Transverse colon (tissue), 4 donors: ENCODE results near the gene SORL1. TPM values are rescaled to one million over a fixed set of nuclear protein-coding genes. Genes with fewer than 3 reads are reported as not detected.

Source experiments
- DNase-seq: peaks from one replicate; pipeline ENCODE4 v3.0.0-alpha.2; 2019
- H3K27ac ChIP-seq, 4 donors: fragments of 200-600 bp; sonication (generic); 2 replicates each; pipeline ENCODE4 v1.5.1; 2016 to 2018; ENCODE audit warnings: inconsistent platforms in 4 of 4
- H3K27me3 ChIP-seq: fragments of 200-600 bp; sonication (generic); 2 replicates; pipeline ENCODE4 v1.5.1; 2017; ENCODE audit warnings: inconsistent platforms
- H3K36me3 ChIP-seq, 4 donors: fragments of 200-600 bp; sonication (generic); 2 replicates each; pipeline ENCODE4 v1.5.1; 2017 to 2019; ENCODE audit warnings: inconsistent platforms in 4 of 4
- H3K4me1 ChIP-seq, 4 donors: fragments of 200-600 bp; sonication (generic); 2 replicates each; pipeline ENCODE4 v1.5.1; 2017 to 2020; ENCODE audit warnings: inconsistent platforms in 4 of 4
- H3K4me3 ChIP-seq, 4 donors: fragments of 200-600 bp; sonication (generic); 1 replicate in 1 of 4; 2 replicates in 3 of 4; pipeline versions ENCODE4 v1.5.1 to v1.6.1; 2017 to 2019; ENCODE audit warnings: inconsistent platforms in 4 of 4
- H3K9me3 ChIP-seq, 2 donors: fragments of 200-600 bp; sonication (generic); 2 replicates each; pipeline ENCODE4 v1.5.1; 2017 to 2019; ENCODE audit warnings: inconsistent platforms in 2 of 2
- EP300 ChIP-seq: sonication (generic); formaldehyde crosslinking; IDR thresholded peaks from one replicate; pipeline ENCODE4 v1.6.1; 2017; ENCODE audit warnings: antibody characterized with exemption, low read depth
- POLR2A ChIP-seq: fragments of 450-650 bp; IDR thresholded peaks from one replicate; pipeline ENCODE4 v1.6.1; 2016; ENCODE audit warnings: antibody characterized with exemption, mild to moderate bottlenecking, moderate library complexity
- POLR2AphosphoS5 ChIP-seq, 3 donors: sonication (generic); formaldehyde crosslinking; IDR thresholded peaks; one replicate each; pipeline ENCODE4 v1.6.1; 2016; ENCODE audit warnings: antibody characterized with exemption in 3 of 3
- WGBS, 2 donors: methylation state at CpG; one replicate each; pipeline ENCODE4 v1.1.5; 2018; ENCODE audit warnings: low coverage in 1 of 2; 5-methylcytosine and 5-hydroxymethylcytosine counted together
- in situ Hi-C, 4 donors: fragments of 200-750 bp; cut with MboI; loops; one replicate each; pipeline versions ENCODE4 v1.15.0 to v1.15.1; 2017; ENCODE audit warnings: low sequenced_read_pairs in 3 of 4, low pct_ligation_motif_present in 1 of 4, low pct_unique_long_range_greater_than_20kb in 1 of 4
- intact Hi-C: fragments of 100-400 bp; cut with DNase I; formaldehyde crosslinking; loops from one replicate; pipeline ENCODE4 v1.15.1; 2023; ENCODE audit warnings: low total_unique reads
- total RNA-seq, 4 donors: library from RNA; depleted of rRNA; stranded (reverse); fragments of >200 nt; gene quantifications; one replicate each; pipeline ENCODE4 v1.1.0, GENCODE V29; 2016
- TF ChIP-seq, protein P1 (sequence below), 5 experiments: fragments of 200-600 bp in 3 of 5; fragments of 450-650 bp in 2 of 5; sonication (generic) in 3 of 5; IDR thresholded peaks; 1 replicate in 2 of 5; 2 replicates in 3 of 5; pipeline ENCODE4 v1.5.1; 2016 to 2017; ENCODE audit warnings: antibody characterized with exemption in 5 of 5, inconsistent platforms in 3 of 5, mild to moderate bottlenecking in 2 of 5, moderate library complexity in 1 of 5

SORL1 gene
- total RNA-seq, 4 donors from 2014 or later, result 81.6 to 338 (median 129) TPM

DNA sequence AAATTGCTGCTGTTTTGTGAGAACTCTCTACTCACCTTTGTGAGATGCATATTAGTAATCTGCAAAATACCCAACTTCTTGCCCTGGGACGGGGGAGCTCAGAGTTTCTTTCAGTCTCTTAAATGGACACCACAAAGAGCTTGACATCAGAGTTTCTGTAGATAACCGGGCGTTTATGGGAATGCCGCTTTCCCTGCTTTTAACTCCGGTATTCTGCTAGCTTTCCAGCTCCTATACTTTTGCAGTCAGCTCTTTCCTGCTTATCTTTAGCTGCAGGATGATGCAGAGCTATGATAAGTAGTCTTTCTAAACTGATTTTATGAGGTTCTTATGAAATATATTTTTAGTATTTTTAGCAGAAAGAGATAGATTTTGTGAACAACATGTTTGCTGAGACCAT is 155.2 kb downstream of the SORL1 start:
- in situ Hi-C loops, result no loop called here

DNA sequence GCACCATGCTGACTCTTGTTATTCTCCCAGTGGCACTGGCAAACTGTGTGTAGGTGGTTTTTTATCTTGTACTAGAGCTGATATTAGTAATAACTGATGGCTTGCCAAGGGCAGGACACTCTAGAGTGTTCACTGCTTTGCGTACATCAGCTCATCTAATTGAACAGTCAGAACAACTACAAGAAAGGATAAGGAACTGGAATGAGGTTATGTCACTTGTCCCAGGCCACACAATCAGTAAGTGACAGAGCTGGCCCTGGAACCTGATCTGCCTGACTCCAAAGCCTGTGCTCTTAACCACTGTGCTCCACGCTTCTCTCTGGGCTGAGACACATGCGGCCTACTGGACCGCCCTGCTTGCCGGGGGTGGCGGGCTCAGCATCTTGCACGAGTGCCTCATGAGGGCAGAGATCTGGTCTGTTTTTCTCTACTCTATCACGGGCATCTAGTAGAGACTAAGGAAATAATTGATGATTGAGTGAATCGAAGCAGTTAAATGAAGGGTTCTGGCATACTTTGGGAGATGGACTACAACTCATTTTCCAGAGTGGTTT is 156.5 kb downstream of the SORL1 start:
- DNase-seq, result no peak
- intact Hi-C loops, result no loop called here
- peaks cover 0 to 59% (median 19%) of the 10 kb centered on the region in 4 donors for H3K36me3 ChIP-seq
- H3K9me3 ChIP-seq, result no peaks in the 10 kb centered on the region
- TF ChIP-seq, protein P1, sequence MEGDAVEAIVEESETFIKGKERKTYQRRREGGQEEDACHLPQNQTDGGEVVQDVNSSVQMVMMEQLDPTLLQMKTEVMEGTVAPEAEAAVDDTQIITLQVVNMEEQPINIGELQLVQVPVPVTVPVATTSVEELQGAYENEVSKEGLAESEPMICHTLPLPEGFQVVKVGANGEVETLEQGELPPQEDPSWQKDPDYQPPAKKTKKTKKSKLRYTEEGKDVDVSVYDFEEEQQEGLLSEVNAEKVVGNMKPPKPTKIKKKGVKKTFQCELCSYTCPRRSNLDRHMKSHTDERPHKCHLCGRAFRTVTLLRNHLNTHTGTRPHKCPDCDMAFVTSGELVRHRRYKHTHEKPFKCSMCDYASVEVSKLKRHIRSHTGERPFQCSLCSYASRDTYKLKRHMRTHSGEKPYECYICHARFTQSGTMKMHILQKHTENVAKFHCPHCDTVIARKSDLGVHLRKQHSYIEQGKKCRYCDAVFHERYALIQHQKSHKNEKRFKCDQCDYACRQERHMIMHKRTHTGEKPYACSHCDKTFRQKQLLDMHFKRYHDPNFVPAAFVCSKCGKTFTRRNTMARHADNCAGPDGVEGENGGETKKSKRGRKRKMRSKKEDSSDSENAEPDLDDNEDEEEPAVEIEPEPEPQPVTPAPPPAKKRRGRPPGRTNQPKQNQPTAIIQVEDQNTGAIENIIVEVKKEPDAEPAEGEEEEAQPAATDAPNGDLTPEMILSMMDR (IDR thresholded peaks at IDR 0.05), result no peak
- TF ChIP-seq EP300, result no peak
- no peak for TF ChIP-seq POLR2A
- TF ChIP-seq POLR2AphosphoS5 (IDR thresholded peaks at IDR 0.05), result no peak
- WGBS, 2 donors, result 91 to 94% methylated on average over 6 to 9 of the region's 9 CpGs
- H3K27ac ChIP-seq, result no peak overlapping the region
- in situ Hi-C loops, result no loop called here
- H3K4me3 ChIP-seq, result no peak overlapping the region
- H3K27me3 ChIP-seq, result no peaks in the 10 kb centered on the region
- H3K4me1 ChIP-seq, result no peaks in the 10 kb centered on the region

More for the DNA sequence above, 155.2 kb downstream of the SORL1 start:
- H3K9me3 ChIP-seq, result no peaks in the 10 kb centered on the region
- no peak overlapping the region for H3K4me3 ChIP-seq
- H3K27ac ChIP-seq, result no peak overlapping the region
- DNase-seq, result no peak
- H3K4me1 ChIP-seq, result no peaks in the 10 kb centered on the region
- H3K27me3 ChIP-seq, result no peaks in the 10 kb centered on the region
- H3K36me3 ChIP-seq, result peaks cover 0 to 59% (median 19%) of the 10 kb centered on the region in 4 donors
- TF ChIP-seq POLR2AphosphoS5 (IDR thresholded peaks at IDR 0.05), result no peak
- no peak for TF ChIP-seq POLR2A
- TF ChIP-seq, protein P1 (IDR thresholded peaks at IDR 0.05), result no peak
- no peak for TF ChIP-seq EP300
- intact Hi-C loops, result no loop called here
- WGBS, 2 donors, result 90 to 91% methylated on average over 4 to 5 of the region's 5 CpGs

DNA sequence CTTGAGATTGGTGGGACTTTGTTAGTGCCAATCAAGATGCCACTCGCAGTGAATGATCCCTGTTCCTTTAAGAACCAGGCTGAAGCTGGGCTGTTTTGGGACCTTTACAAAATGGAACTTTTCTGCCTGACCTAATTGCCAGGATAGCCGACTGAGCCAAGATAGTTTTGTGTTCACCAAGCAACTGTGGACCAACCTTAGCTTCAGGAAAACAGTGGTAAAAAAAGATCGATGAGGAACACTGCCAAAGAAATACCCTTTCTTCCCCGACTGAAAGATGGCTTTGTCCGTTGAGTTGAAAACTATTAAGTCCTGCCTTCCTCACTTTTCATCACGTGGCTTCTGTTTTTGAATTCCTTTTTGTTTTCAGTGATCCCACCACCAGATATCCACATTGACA is 158.6 kb downstream of the SORL1 start:
- in situ Hi-C loops (no loop called here), intact Hi-C loops (no loop called here)
- H3K27me3 ChIP-seq, result no peaks in the 10 kb centered on the region
- peaks cover 0 to 55% (median 19%) of the 10 kb centered on the region in 4 donors for H3K36me3 ChIP-seq
- DNase-seq, result no peak
- no peaks in the 10 kb centered on the region for H3K9me3 ChIP-seq
- no peaks in the 10 kb centered on the region for H3K4me1 ChIP-seq
- no peak overlapping the region for H3K27ac ChIP-seq
- TF ChIP-seq EP300, result no peak
- no peak for TF ChIP-seq POLR2AphosphoS5 (IDR thresholded peaks at IDR 0.05)
- TF ChIP-seq, protein P1 (IDR thresholded peaks at IDR 0.05), result no peak
- TF ChIP-seq POLR2A, result no peak
- 84 to 90% methylated on average over 6 of the region's 6 CpGs for WGBS, 2 donors
- no peak overlapping the region for H3K4me3 ChIP-seq

DNA sequence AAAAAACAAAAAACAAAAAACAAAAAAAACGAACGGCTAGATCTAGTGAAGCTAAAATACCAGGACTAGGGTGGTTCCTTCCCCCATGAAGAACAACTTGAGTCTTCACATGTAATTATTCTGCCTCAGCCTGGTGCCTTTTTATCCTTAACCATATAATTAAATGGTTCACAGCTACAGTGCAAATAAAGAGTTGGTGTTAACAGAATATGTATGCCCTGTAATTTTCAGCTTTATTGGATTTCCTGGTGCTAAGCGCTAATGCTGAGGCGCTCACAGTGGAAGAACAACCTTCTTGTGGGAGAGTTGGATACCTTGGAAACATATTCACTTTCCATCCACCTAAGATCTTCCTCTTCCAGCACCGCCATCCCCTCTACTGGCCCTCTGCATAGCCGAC is 159.1 kb downstream of the SORL1 start:
- intact Hi-C loops (no loop called here), in situ Hi-C loops (no loop called here)
- TF ChIP-seq EP300 (no peak), POLR2A (no peak), POLR2AphosphoS5 (IDR thresholded peaks at IDR 0.05) (no peak)
- TF ChIP-seq, protein P1 (IDR thresholded peaks at IDR 0.05), result no peak
- DNase-seq, result no peak
- no peaks in the 10 kb centered on the region for H3K9me3 ChIP-seq
- H3K4me3 ChIP-seq, result no peak overlapping the region
- H3K27ac ChIP-seq, result no peak overlapping the region
- H3K36me3 ChIP-seq, result peaks cover 0 to 56% (median 19%) of the 10 kb centered on the region in 4 donors
- 91 to 92% methylated on average over 5 to 6 of the region's 6 CpGs for WGBS, 2 donors
- no peaks in the 10 kb centered on the region for H3K4me1 ChIP-seq
- no peaks in the 10 kb centered on the region for H3K27me3 ChIP-seq
